ENCODE data around the gene PDE6B. TPM values are rescaled to one million over a fixed set of nuclear protein-coding genes. Genes with fewer than 3 reads are reported as not detected.
A peak's percentile ranks its signal among the peaks of the same experiment; 100 is the strongest.

The PDE6B gene
- polyA plus RNA-seq, 1 donor (not counting 4 experiments of a cell fraction or from before 2014, with no cell fraction given) = not detected

GRCh38 chr4:678331-679103, 53.1 kb downstream of the PDE6B start:
- no peaks in the 10 kb centered on the region for H3K36me3 ChIP-seq (ENCODE audit: control insufficient read depth in 2 of 2, extremely low read depth in 1 of 2, insufficient read depth in 2 of 2, low read length in 2 of 2)
- no peaks in the 10 kb centered on the region for H4K20me1 ChIP-seq (ENCODE audit: control insufficient read depth, extremely low read depth, insufficient read depth, low read length)
- no peaks in the 10 kb centered on the region for H3K9me1 ChIP-seq (ENCODE audit: control insufficient read depth, extremely low read depth, insufficient read depth, low read length)
- FAIRE-seq = no peak
- peak overlapping the region; percentile 70 for H3K27ac ChIP-seq (ENCODE audit: control insufficient read depth, insufficient read depth, low read length)
- H3K9me3 ChIP-seq (ENCODE audit: control insufficient read depth, low read depth, low read length) = no peaks in the 10 kb centered on the region
- dilution Hi-C loops (cut with MboI; ENCODE audit: extremely low pct_ligation_motif_present, low sequenced_read_pairs) = no loop called here
- no peak for DNase-seq (ENCODE audit: low read depth, low spot score)
- H3K4me2 ChIP-seq (ENCODE audit: control insufficient read depth, extremely low read depth, insufficient read depth, low read depth, low read length) = peak overlapping the region; percentile 54
- no peak overlapping the region for H3K4me3 ChIP-seq (ENCODE audit: control insufficient read depth in 2 of 3, extremely low read depth in 1 of 3, insufficient read depth in 2 of 3, low read depth in 1 of 3, low read length in 3 of 3)
- H3K4me1 ChIP-seq (ENCODE audit: control insufficient read depth, extremely low read depth, insufficient read depth, low read length) = peaks cover 23% of the 10 kb centered on the region
- H3K79me2 ChIP-seq (ENCODE audit: control insufficient read depth, insufficient read depth, low read length) = peaks cover 14% of the 10 kb centered on the region
- TF ChIP-seq, protein P1, sequence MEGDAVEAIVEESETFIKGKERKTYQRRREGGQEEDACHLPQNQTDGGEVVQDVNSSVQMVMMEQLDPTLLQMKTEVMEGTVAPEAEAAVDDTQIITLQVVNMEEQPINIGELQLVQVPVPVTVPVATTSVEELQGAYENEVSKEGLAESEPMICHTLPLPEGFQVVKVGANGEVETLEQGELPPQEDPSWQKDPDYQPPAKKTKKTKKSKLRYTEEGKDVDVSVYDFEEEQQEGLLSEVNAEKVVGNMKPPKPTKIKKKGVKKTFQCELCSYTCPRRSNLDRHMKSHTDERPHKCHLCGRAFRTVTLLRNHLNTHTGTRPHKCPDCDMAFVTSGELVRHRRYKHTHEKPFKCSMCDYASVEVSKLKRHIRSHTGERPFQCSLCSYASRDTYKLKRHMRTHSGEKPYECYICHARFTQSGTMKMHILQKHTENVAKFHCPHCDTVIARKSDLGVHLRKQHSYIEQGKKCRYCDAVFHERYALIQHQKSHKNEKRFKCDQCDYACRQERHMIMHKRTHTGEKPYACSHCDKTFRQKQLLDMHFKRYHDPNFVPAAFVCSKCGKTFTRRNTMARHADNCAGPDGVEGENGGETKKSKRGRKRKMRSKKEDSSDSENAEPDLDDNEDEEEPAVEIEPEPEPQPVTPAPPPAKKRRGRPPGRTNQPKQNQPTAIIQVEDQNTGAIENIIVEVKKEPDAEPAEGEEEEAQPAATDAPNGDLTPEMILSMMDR (optimal IDR thresholded peaks at IDR 0.05 in 1 of 3, IDR thresholded peaks at IDR 0.05 in 1 of 3, conservative IDR thresholded peaks at IDR 0.05 in 1 of 3; ENCODE audit: extremely low read depth in 1 of 3, insufficient read depth in 2 of 3, low read length in 3 of 3) = no peak
- TF ChIP-seq EZH2 (IDR thresholded peaks at IDR 0.05; ENCODE audit: low read length) = no peak
- peaks cover 12% of the 10 kb centered on the region for H3K27me3 ChIP-seq (ENCODE audit: control insufficient read depth, extremely low read depth, insufficient read depth, low read length)
- peak overlapping the region; percentile 55 for H3K9ac ChIP-seq (ENCODE audit: control insufficient read depth, extremely low read depth, insufficient read depth, low read length)
- H2AFZ ChIP-seq (ENCODE audit: control insufficient read depth, low read length) = no peak overlapping the region

- DNase-seq (ENCODE audit: low read depth, low spot score) = no peak
- peaks cover 23% of the 10 kb centered on the region for H3K4me1 ChIP-seq (ENCODE audit: control insufficient read depth, extremely low read depth, insufficient read depth, low read length)
- no peaks in the 10 kb centered on the region for H3K9me1 ChIP-seq (ENCODE audit: control insufficient read depth, extremely low read depth, insufficient read depth, low read length)
- no peaks in the 10 kb centered on the region for H3K36me3 ChIP-seq (ENCODE audit: control insufficient read depth in 2 of 2, extremely low read depth in 1 of 2, insufficient read depth in 2 of 2, low read length in 2 of 2)
- no peak for TF ChIP-seq EZH2 (IDR thresholded peaks at IDR 0.05; ENCODE audit: low read length)
- TF ChIP-seq, protein P1 (optimal IDR thresholded peaks at IDR 0.05 in 1 of 3, IDR thresholded peaks at IDR 0.05 in 1 of 3, conservative IDR thresholded peaks at IDR 0.05 in 1 of 3; ENCODE audit: extremely low read depth in 1 of 3, insufficient read depth in 2 of 3, low read length in 3 of 3) = no peak
- peaks cover 11% of the 10 kb centered on the region for H3K79me2 ChIP-seq (ENCODE audit: control insufficient read depth, insufficient read depth, low read length)
- H4K20me1 ChIP-seq (ENCODE audit: control insufficient read depth, extremely low read depth, insufficient read depth, low read length) = peaks cover 4% of the 10 kb centered on the region
- FAIRE-seq = no peak
- no peak overlapping the region for H3K27ac ChIP-seq (ENCODE audit: control insufficient read depth, insufficient read depth, low read length)
- dilution Hi-C loops (cut with MboI; ENCODE audit: extremely low pct_ligation_motif_present, low sequenced_read_pairs) = no loop called here
- H3K4me3 ChIP-seq (ENCODE audit: control insufficient read depth in 2 of 3, extremely low read depth in 1 of 3, insufficient read depth in 2 of 3, low read depth in 1 of 3, low read length in 3 of 3) = no peak overlapping the region
- H3K9ac ChIP-seq (ENCODE audit: control insufficient read depth, extremely low read depth, insufficient read depth, low read length) = no peak overlapping the region
- peaks cover 12% of the 10 kb centered on the region for H3K27me3 ChIP-seq (ENCODE audit: control insufficient read depth, extremely low read depth, insufficient read depth, low read length)
- no peak overlapping the region for H2AFZ ChIP-seq (ENCODE audit: control insufficient read depth, low read length)
- H3K4me2 ChIP-seq (ENCODE audit: control insufficient read depth, extremely low read depth, insufficient read depth, low read depth, low read length) = no peak overlapping the region
- no peaks in the 10 kb centered on the region for H3K9me3 ChIP-seq (ENCODE audit: control insufficient read depth, low read depth, low read length)
Observed at GRCh38 chr4:679104-679481, 53.7 kb downstream of the PDE6B start.

Measured in keratinocyte (primary cell).